H1 (cell line): ENCODE results near the gene SAFB. TPM values are rescaled to one million over a fixed set of nuclear protein-coding genes. Genes with fewer than 3 reads are reported as not detected.

Experiments used
- ASH2L ChIP-seq: fragments of 200-600, 300-600 bp; sonication (generic); IDR thresholded peaks from one replicate; pipeline ENCODE4 v1.7.1; 2017; ENCODE audit warnings: low read length
- BACH1 ChIP-seq: IDR thresholded peaks from 2 replicates; pipeline ENCODE4 v1.6.1; 2012; ENCODE audit warnings: low read length, improper control_type of control experiment
- GABPA ChIP-seq: IDR thresholded peaks from 2 replicates; pipeline ENCODE4 v1.6.1; 2011; ENCODE audit warnings: mild to moderate bottlenecking, low read length, moderate library complexity, borderline replicate concordance; ENCODE audit not compliant: insufficient read depth
- NANOG ChIP-seq: IDR thresholded peaks from 2 replicates; pipeline ENCODE4 v1.6.1; 2011; ENCODE audit warnings: low read length, low read depth, mild to moderate bottlenecking, inconsistent platforms; ENCODE audit not compliant: insufficient read depth, poor library complexity, severe bottlenecking
- PHF8 ChIP-seq: fragments of 200-600 bp; sonication (generic); conservative IDR thresholded peaks from 2 replicates; pipeline ENCODE4 v1.7.1; 2012; ENCODE audit warnings: low read depth, mild to moderate bottlenecking, inconsistent platforms, low read length, moderate library complexity
- RNF2 ChIP-seq: fragments of 200-900, 300-1000 bp; sonication (generic); IDR thresholded peaks from 2 replicates; pipeline ENCODE4 v1.7.1; 2016; ENCODE audit warnings: borderline replicate concordance, low read depth, mild to moderate bottlenecking, antibody characterized with exemption, low read length; ENCODE audit not compliant: poor library complexity, severe bottlenecking; ENCODE audit errors: missing control alignments
- SAP30 ChIP-seq: fragments of 300-600 bp; sonication (generic); IDR thresholded peaks from 2 replicates; pipeline ENCODE4 v1.7.1; 2012; ENCODE audit warnings: low read length, moderate library complexity, mild to moderate bottlenecking, inconsistent platforms; ENCODE audit not compliant: insufficient read depth, insufficient replicate concordance
- SIX5 ChIP-seq: IDR thresholded peaks from 2 replicates; pipeline ENCODE4 v1.6.1; 2011; ENCODE audit warnings: mild to moderate bottlenecking, low read depth, low read length
- SP1 ChIP-seq: IDR thresholded peaks from 2 replicates; pipeline ENCODE4 v1.6.1; 2011; ENCODE audit warnings: low read depth, low read length
- SP4 ChIP-seq: IDR thresholded peaks from 2 replicates; pipeline ENCODE4 v1.6.1; 2012; ENCODE audit warnings: low read length, inconsistent platforms
- TAF1 ChIP-seq: IDR thresholded peaks from 2 replicates; pipeline ENCODE4 v1.6.1; 2011; ENCODE audit warnings: mild to moderate bottlenecking, low read depth, low read length
- TAF7 ChIP-seq: optimal IDR thresholded peaks from 2 replicates; pipeline ENCODE3; 2011; ENCODE audit warnings: low read depth, mild to moderate bottlenecking, inconsistent platforms, low read length, moderate library complexity, borderline replicate concordance
- YY1 ChIP-seq: IDR thresholded peaks from 2 replicates; pipeline ENCODE4 v1.6.1; 2011; ENCODE audit warnings: low read depth, mild to moderate bottlenecking, low read length
- polyA plus RNA-seq, 7 experiments: library from polyadenylated mRNA; depleted of rRNA in 3 of 7; stranded (reverse) in 5 of 7; unstranded in 2 of 7; fragments of >200 nt in 5 of 7; fragments of 200-250 nt in 2 of 7; gene quantifications; 1 replicate in 5 of 7; 2 replicates in 1 of 7; 4 replicates in 1 of 7; pipeline versions ENCODE4 v1.2.1 to v1.2.3, GENCODE V29; 2011 to 2013; ENCODE audit warnings: missing spikeins in 2 of 7, mixed read lengths in 2 of 7
- total RNA-seq: library from RNA; stranded (reverse); fragmentation: NEBNext Ultra II Directional; extraction: Animal tissue kit (Norgen Biotek cat#: 25700); gene quantifications from 2 replicates; pipeline ENCODE4 v1.2.1, GENCODE V29; 2021
- TF ChIP-seq, protein P1 (sequence below): IDR thresholded peaks from 2 replicates; pipeline ENCODE4 v1.6.1; 2011; ENCODE audit warnings: low read depth, mild to moderate bottlenecking, low read length; ENCODE audit not compliant: insufficient read depth
- TF ChIP-seq, protein P2 (sequence below): IDR thresholded peaks from 2 replicates; pipeline ENCODE4 v1.6.1; 2011; ENCODE audit warnings: low read length, improper control_type of control experiment

SAFB gene
- total and polyA plus RNA-seq, 2 of the 8 experiments (the other 6 are each of a cell fraction or from before 2014, with no cell fraction given): 27.0 to 110 TPM

DNA sequence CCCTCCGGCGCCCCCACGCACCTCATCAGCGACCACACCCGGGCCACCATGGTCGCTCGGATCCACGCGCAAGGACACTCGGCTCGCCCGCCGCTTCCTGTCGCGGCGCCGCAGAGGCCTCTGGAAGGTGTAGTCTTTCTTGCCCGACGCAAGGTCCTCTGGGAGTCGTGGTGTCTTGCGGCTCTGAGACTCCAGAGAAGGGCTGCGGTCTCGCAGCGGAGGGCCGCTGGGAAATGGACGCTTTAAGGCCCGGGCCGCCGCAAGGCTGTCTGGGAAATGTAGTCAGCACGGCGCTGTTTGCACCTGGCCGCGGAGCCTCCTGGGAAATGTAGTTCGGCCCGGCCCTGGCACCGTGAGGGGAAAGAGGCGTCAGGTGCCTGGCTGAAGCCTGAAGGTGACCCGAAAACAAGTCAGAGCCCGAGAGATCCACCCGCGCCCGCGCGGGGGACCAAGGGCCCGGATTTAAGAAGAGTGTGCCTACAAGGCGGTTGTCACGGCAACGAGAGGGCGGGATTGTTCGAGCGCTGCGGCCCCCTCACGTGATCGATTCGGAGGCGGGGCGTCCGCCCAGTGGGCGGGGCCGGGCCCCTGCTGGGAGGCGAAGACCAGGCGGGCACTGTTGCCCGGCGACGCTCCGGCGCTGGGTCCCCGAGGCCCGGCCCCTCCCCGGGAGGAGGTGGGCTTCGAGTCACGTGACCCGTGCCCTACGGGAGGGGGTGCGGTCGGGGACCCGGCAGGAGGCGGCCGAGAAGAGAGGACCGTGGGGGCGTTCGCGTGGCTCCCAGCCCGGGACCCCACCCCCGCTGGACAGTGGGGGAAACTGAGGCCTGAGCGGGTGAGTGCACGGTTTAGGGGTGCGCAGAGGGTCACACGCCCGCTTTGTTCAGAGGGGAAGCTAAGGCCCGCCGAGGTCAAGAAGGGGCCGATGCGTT is 57.8 kb downstream of the SAFB start, which contains the start of the genes HSD11B1L and MICOS13 (continued):
- TF ChIP-seq PHF8 (peak; percentile 41; the same call in 1 of the 2 replicates), SAP30 (no peak), NANOG (peak; percentile 27), SP4 (0 out of 2 replicates have a peak, but pooled peaks have one; percentile 77), SIX5 (peak; percentile 91), SP1 (0 out of 2 replicates have a peak, but pooled peaks have one; percentile 67), BACH1 (peak; percentile 69), YY1 (peak; percentile 78), ASH2L (peak; percentile 78), RNF2 (no peak), TAF7 (peak; percentile 5), GABPA (no peak), TAF1 (peak; percentile 47; the same call in 1 of the 2 replicates)
- TF ChIP-seq, protein P1, sequence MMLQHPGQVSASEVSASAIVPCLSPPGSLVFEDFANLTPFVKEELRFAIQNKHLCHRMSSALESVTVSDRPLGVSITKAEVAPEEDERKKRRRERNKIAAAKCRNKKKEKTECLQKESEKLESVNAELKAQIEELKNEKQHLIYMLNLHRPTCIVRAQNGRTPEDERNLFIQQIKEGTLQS: peak; percentile 88
- TF ChIP-seq, protein P2, sequence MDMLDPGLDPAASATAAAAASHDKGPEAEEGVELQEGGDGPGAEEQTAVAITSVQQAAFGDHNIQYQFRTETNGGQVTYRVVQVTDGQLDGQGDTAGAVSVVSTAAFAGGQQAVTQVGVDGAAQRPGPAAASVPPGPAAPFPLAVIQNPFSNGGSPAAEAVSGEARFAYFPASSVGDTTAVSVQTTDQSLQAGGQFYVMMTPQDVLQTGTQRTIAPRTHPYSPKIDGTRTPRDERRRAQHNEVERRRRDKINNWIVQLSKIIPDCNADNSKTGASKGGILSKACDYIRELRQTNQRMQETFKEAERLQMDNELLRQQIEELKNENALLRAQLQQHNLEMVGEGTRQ: peak; percentile 97
- TF ChIP-seq, all 59 proteins: peak for 18
